Measurements from ENCODE around the gene XPA.

XPA gene

DNA sequence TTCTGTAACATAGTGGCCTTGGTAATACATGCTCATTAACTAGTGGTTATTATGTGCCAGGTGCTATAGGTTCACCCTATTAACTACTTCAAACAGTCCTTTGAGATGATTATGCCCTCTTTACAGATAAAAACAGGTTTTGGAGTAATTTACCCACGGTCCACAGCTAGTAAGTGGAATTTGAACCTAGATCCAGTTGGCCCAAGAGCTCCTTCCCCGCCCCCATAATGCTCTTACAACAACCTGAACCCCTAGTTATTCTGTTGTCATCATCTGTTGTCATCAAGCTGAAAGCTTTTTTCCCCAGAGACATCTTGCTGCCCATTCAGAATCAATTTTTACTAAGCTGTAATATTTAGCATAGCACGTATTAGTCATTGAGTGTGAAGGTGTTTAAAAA, 23.2 kb downstream of the XPA start:
- no peak overlapping the region for H2AFZ ChIP-seq (ENCODE audit: low read depth, low read length, severe bottlenecking)
- H3K4me2 ChIP-seq (ENCODE audit: low read depth, low read length, poor library complexity, severe bottlenecking), result no peak overlapping the region
- H3K27ac ChIP-seq (ENCODE audit: low read depth, low read length), result no peak overlapping the region
- no peaks in the 10 kb centered on the region for H3K9me3 ChIP-seq (ENCODE audit: insufficient read depth, low read length)
- peaks cover 67% of the 10 kb centered on the region for H3K36me3 ChIP-seq (ENCODE audit: low read length)
- peaks cover 20% of the 10 kb centered on the region for H3F3A ChIP-seq (ENCODE audit: insufficient read depth)
- no peaks in the 10 kb centered on the region for H3K79me2 ChIP-seq (ENCODE audit: insufficient read depth, low read length)
- H3K9me2 ChIP-seq (replicated peaks; ENCODE audit: insufficient read depth, low read length), result no peaks in the 10 kb centered on the region
- no peaks in the 10 kb centered on the region for H4K20me1 ChIP-seq (ENCODE audit: low read depth, low read length)
- no peak for TF ChIP-seq EZH2phosphoT487 (conservative IDR thresholded peaks at IDR 0.05; ENCODE audit: low read length)
- TF ChIP-seq, protein P1, sequence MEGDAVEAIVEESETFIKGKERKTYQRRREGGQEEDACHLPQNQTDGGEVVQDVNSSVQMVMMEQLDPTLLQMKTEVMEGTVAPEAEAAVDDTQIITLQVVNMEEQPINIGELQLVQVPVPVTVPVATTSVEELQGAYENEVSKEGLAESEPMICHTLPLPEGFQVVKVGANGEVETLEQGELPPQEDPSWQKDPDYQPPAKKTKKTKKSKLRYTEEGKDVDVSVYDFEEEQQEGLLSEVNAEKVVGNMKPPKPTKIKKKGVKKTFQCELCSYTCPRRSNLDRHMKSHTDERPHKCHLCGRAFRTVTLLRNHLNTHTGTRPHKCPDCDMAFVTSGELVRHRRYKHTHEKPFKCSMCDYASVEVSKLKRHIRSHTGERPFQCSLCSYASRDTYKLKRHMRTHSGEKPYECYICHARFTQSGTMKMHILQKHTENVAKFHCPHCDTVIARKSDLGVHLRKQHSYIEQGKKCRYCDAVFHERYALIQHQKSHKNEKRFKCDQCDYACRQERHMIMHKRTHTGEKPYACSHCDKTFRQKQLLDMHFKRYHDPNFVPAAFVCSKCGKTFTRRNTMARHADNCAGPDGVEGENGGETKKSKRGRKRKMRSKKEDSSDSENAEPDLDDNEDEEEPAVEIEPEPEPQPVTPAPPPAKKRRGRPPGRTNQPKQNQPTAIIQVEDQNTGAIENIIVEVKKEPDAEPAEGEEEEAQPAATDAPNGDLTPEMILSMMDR (IDR thresholded peaks at IDR 0.05; ENCODE audit: insufficient read depth, low read length, poor library complexity, severe bottlenecking), result no peak
- H3K9ac ChIP-seq (ENCODE audit: low read length), result no peak overlapping the region
- no peak overlapping the region for H3K4me3 ChIP-seq (ENCODE audit: insufficient read depth, low read length, poor library complexity, severe bottlenecking)
- no peaks in the 10 kb centered on the region for H3K27me3 ChIP-seq (ENCODE audit: low read length)

DNA sequence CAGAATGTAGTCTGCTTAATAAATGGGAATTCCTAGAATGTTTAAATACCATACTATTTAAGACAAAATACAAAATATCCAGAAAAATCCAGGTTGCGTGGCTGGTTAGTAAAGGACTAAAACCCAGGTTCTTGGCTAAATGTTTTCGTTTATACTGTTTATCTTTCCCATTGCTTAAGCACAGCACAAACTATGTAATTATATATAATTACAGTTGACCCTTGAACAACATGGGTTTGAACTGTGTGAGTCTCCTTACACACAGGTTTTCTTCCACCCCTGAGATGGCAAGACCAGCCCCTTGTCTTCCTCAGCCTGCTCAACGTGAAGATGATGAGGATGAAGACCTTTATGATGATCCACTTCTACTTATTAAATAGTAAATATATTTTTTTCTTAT, 24.7 kb downstream of the XPA start:
- Histone ChIP-seq H3K9me3 (ENCODE audit: insufficient read depth, low read length) (no peaks in the 10 kb centered on the region), H3K79me2 (ENCODE audit: insufficient read depth, low read length) (no peaks in the 10 kb centered on the region), H3K9me2 (replicated peaks; ENCODE audit: insufficient read depth, low read length) (no peaks in the 10 kb centered on the region), H3F3A (ENCODE audit: insufficient read depth) (peaks cover 22% of the 10 kb centered on the region), H3K36me3 (ENCODE audit: low read length) (peaks cover 80% of the 10 kb centered on the region), H2AFZ (ENCODE audit: low read depth, low read length, severe bottlenecking) (no peak overlapping the region), H3K9ac (ENCODE audit: low read length) (no peak overlapping the region), H3K4me2 (ENCODE audit: low read depth, low read length, poor library complexity, severe bottlenecking) (no peak overlapping the region), H4K20me1 (ENCODE audit: low read depth, low read length) (no peaks in the 10 kb centered on the region), H3K27me3 (ENCODE audit: low read length) (no peaks in the 10 kb centered on the region), H3K27ac (ENCODE audit: low read depth, low read length) (no peak overlapping the region), H3K4me3 (ENCODE audit: insufficient read depth, low read length, poor library complexity, severe bottlenecking) (no peak overlapping the region)
- TF ChIP-seq EZH2phosphoT487 (conservative IDR thresholded peaks at IDR 0.05; ENCODE audit: low read length), result no peak
- TF ChIP-seq, protein P1 (IDR thresholded peaks at IDR 0.05; ENCODE audit: insufficient read depth, low read length, poor library complexity, severe bottlenecking), result no peak

DNA sequence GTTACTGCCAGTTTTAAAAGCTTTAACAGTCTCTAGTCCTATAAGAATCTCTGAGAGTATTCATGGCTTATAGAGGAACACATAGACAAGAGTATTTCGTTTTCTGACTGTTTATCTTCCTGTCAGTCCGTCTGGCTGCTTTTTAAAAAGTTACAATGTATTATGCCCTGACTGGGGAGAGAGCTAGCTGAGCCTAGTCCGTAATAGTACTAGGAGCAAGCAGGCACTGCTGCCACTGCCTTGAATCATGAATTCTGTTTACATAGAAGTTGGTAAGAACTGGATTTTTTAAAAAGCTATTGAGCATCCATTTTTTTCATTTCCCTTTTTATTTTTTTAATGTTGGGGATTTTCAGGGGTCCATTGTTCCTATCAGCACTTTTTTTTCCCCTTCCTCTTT, 26.6 kb downstream of the XPA start:
- H3K9ac ChIP-seq (ENCODE audit: low read length), result no peak overlapping the region
- no peaks in the 10 kb centered on the region for H3K9me2 ChIP-seq (replicated peaks; ENCODE audit: insufficient read depth, low read length)
- H4K20me1 ChIP-seq (ENCODE audit: low read depth, low read length), result no peaks in the 10 kb centered on the region
- peaks cover 15% of the 10 kb centered on the region for H3F3A ChIP-seq (ENCODE audit: insufficient read depth)
- no peaks in the 10 kb centered on the region for H3K9me3 ChIP-seq (ENCODE audit: insufficient read depth, low read length)
- no peak overlapping the region for H3K4me2 ChIP-seq (ENCODE audit: low read depth, low read length, poor library complexity, severe bottlenecking)
- no peak overlapping the region for H3K4me3 ChIP-seq (ENCODE audit: insufficient read depth, low read length, poor library complexity, severe bottlenecking)
- TF ChIP-seq EZH2phosphoT487 (conservative IDR thresholded peaks at IDR 0.05; ENCODE audit: low read length), result no peak
- TF ChIP-seq, protein P1 (IDR thresholded peaks at IDR 0.05; ENCODE audit: insufficient read depth, low read length, poor library complexity, severe bottlenecking), result no peak
- H3K27me3 ChIP-seq (ENCODE audit: low read length), result no peaks in the 10 kb centered on the region
- H2AFZ ChIP-seq (ENCODE audit: low read depth, low read length, severe bottlenecking), result no peak overlapping the region
- H3K36me3 ChIP-seq (ENCODE audit: low read length), result peaks cover 81% of the 10 kb centered on the region
- H3K27ac ChIP-seq (ENCODE audit: low read depth, low read length), result no peak overlapping the region
- H3K79me2 ChIP-seq (ENCODE audit: insufficient read depth, low read length), result no peaks in the 10 kb centered on the region
